ENCODE results near the gene GPC5.
"Not testable (repeated sequence)": the region's sequence is repeated elsewhere in the genome, so short reads cannot be mapped to it uniquely, and the experiment has no call there.

The GPC5 gene

DNA sequence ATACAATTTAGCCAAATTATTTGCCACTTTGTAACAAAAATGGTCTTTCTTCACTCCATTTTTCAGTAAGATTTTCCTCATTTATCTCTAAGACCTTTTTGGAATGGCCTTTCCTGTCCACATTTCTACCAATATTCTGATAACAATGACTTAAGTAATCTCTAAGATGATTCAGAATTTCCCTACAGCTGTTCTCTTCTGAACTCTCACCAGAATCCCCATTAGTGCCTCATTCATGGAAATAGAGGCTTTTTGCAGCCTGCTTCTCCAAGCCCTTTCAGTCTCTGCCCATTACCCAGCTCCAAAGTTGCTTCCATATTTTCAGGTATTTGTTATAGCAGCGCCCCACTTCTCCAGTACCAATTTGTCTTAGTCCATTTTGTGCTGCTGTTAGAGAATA, 867.0 kb downstream of the GPC5 start:
- DNase-seq (ENCODE audit: low spot score) = no peak

DNA sequence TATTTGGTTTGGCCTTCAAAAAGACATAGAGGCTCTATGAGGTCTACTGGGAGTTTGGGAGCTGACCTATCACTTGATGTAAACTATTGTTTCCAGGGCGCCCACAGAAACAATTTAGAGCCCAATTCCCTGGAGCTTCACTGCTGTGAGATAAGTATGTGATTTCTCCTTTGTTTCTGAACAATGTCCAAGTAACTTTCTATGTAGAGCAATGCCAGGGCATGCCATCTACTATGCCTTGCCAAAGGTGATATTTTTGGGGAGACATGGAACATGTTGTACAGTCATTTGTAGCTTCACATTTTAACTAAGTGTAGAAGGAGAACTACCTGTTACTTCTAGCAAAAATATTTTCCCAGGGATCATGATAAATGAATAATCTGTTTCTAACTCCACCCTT, 872.6 kb downstream of the GPC5 start:
- DNase-seq (ENCODE audit: low spot score) = no peak

DNA sequence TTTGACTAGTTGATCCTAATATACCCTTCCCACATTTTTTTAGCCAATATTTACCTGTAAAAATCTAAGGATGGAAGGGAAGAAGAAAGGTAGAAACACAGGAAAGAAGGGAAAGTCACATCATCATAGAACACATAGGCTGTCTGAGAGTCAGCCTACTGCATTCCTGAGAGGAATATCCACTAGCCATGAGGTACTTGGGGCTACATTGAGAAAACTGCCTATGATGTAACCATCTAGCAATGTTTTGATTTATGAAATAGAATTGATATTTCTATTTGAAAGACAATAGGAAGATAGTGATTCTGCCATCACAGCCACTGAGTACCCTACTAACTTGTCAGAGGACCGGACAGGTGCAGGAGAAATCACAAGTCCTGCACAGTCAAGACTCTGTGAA, 873.8 kb downstream of the GPC5 start:
- no peak for DNase-seq (ENCODE audit: low spot score)

DNA sequence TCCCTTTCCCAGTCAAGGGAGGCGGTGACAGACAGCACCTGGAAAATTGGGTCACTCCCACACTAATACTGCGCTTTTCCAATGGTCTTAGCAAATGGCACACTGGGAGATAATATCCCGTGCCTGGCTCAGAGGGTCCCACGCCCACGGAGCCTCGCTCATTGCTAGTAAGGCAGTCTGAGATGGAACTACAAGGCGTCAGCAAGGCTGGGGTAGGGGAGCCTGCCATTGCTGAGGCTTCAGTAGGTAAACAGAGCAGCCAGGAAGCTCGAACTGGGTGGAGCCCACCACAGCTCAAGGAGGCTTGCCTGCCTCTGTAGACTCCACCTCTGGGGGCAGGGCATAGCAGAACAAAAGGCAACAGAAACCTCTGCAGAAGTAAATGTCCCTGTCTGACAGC, 882.6 kb downstream of the GPC5 start:
- DNase-seq (ENCODE audit: low spot score) = not testable (repeated sequence)

DNA sequence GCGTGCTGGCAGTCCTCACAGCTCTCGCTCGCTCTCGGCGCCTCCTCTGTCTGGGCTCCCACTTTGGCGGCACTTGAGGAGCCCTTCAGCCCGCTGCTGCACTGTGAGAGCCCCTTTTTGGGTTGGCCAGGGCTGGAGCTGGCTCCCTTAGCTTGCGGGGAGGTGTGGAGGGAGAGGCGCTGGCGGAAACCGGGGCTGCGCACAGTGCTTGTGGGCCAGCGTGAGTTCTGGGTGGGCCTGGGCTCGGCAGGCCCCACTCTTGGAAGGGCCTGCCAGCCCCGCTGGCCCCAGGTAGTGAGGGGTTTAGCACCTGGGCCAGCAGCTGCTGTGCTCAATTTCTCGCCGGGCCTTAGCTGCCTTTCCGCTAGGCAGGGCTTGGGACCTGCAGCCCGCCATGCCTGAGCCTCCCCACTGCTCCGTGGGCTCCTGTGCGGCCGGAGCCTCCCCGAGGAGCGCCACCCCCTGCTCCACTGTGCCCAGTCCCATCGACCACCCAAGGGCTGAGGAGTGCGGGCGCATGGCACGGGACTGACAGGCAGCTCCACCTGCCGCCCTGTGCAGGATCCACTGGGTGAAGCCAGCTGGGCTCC, 892.4 kb downstream of the GPC5 start:
- DNase-seq (ENCODE audit: low spot score) = not testable (repeated sequence)

DNA sequence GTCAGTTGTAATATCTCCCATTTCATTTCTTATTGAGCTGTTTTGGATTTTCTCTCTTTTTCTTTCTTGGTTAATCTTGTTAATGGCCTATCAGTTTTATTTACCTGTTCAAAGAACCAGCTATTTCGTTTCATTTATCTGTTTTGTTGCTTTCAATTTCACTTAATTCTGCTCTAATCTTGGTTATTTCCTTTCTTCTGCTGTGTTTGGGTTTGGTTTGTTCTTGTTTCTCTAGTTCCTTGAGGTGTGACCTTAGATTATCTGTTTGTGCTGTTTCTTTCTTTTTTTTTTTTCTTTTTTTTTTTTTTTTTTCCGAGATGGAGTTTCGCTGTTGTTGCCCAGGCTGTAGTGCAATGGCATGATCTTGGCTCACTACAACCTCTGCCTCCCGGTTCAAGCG, 896.1 kb downstream of the GPC5 start:
- DNase-seq (ENCODE audit: low spot score) = not testable (repeated sequence)

DNA sequence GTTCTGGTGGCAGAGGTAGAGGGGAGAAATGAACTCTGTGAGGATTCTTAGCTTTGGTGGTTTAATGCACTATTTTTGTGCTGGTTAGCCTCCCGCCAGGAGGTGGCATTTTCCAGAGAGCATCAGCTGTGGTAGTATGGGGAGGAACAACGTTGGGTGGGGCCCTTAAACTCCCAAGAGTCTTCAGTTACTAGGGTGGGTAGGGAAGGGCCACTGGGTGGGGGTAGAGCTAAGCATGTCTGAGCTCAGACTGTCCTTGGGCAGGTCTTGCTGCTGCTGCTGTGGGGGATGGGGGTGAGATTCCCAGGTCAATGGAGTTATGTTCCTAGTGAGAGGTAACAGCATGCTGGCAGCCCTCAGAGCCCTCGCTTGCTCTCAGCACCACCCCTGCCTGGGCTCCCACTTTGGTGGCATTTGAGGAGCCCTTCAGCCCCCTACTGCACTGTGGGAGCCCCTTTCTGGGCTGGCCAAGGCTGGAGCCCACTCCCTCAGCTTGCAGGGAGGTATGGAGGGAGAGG, 897.8 kb downstream of the GPC5 start:
- not testable (repeated sequence) for DNase-seq (ENCODE audit: low spot score)

DNA sequence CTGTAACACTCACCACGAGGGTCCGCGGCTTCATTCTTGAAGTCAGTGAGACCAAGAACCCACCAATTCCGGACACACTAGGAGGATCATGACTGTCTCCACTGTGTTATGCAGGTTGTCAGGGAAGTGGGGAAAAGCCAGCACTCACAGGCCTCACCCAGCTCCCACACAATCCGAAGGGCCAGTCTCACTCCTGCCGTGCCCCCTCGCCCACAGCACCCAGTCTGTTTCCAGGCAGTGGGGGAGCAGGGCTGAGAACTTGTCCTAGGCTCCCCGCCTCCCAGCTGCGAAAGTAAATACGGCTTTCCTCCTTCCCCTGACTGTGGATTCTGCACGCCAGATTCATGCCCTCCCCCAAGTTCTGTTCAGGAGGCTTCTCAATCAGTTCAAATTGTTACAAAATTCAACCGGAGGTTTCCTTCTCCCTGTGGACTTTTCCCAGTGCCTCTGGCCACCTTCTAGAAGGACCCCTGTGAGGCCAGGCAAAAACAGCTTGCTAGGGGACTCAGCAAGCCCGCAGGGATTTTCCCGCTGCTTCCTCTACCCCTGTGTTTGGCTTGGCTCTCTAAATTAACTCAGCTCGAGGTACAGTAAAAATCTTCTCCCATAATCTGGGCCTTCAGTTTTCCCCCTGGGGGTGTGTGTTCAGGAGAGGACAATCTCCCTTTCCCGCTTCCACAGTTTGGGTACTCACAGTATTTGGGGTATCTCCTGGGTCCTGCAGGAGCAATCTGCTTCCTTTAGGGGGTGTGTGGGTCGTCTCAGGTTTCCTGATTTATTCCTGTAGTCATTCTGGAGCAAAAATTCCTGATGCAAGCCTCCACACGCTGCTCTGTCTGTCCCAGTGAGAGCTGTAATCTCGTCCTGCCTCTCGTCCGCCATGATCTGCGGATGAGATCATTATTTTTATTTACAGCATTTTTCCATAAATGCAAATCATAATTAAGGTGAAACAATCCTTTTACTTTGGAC, 899.8 kb downstream of the GPC5 start:
- no peak for DNase-seq (ENCODE audit: low spot score)

DNA sequence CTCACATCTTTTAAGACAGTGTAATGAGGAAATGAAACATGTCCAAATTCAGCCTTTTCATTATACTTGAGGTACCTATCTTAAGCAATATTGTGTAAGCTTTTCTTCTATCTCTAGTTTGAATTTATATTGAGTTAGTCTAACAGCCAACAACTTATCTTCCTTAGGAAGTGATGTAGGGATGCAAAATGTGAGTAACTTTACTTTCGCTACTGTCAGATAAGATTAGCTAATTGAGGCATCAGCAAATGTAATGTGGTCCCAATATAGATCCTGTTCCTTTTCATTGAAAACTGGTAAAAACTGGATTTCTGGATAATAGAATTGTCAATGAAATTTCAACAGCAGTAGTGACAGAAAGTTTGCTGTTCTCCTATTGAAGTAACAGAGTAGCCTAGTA, 902.2 kb downstream of the GPC5 start:
- no peak for DNase-seq (ENCODE audit: low spot score)

DNA sequence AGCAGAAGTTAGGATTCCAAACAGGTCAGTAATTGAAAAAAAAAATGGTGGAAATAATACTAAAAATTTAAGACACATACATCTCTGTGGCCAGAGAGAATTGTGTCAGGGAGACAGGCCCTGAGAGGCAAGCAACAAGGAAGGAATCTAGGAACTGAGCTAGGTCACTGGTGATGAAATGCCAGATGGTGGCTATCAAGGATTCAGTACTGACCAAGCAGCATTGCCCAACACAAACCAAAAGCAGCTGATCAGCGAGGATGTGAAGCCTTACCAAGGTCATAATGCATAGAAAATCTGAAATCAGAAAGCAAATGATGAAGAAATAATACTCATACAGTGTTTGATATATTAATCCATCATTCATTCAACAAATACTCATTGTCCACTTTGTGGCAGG, 905.0 kb downstream of the GPC5 start:
- DNase-seq (ENCODE audit: low spot score) = no peak

DNA sequence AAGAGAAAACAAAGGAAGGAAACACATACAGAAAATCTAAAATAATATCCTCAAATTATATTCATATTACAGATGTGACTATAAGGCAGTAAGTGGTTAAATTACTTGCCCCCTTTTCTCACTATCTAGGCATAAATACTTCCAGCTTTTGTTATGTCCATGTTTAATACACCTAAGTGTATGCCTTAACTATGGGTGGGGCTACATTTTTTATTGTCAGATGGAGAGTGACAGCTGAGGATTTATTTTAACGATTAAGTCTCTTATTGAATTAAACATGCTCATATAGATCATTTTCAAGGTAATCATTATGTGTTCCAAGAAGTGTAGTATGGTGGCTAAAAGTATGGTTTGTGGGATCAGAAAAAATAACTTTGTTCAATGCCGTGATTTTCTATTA, 909.3 kb downstream of the GPC5 start:
- DNase-seq (ENCODE audit: low spot score) = no peak

DNA sequence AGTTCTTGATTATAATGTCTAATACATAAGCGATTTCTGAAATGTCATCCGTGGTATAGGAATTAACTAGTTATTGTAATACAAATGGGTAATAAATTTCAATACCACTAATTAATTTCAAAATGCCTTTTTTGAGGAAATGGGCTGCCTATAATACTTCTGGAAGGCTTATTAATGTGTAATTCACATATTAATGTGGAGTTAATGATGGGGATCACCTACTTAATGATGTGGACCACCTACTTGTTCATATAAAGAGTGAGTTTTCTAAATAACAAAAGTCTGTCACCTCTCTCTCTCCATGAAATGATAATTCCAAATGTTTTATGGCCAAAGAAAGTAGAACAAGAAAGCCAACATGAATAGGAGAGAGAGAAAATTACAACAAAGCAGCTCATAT, 914.4 kb downstream of the GPC5 start:
- DNase-seq (ENCODE audit: low spot score) = no peak

DNA sequence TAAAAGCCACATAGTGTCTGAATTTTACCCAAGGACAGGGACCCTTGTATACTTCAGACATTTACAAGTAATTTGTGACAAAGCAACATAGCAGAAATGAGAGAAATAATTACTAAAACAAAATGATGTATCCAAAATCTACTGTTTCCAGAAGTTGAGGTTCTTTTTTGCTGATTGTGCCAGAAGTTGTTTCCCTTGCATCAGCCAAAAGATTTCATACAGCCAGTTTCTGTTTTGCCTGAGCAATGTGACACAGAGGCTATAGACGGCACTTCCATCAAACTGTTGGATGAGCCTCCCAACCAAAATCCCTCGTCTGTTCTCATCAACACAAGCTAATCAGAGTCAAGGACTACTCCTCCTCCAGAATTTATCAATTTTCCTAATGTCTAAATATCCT, 915.0 kb downstream of the GPC5 start:
- no peak for DNase-seq (ENCODE audit: low spot score)

DNA sequence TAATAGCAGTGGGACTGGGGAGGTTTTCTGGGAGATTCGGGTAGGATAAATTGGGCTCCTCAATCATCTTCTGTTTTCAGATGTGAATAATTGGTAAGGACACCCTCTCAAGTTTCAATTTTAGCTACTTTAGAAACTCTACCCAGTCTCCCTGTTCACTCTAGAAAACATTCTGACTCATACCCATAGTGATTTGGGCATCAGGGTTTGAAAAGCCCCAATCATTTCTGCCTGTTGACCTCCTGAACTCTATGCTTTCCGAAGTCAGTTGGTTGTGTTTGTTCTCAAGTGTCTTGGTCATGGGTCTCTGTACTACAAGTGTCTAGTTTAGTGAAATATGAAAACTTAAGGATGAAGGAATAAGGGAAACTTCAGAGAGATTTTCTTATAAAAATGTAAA, 916.8 kb downstream of the GPC5 start:
- DNase-seq (ENCODE audit: low spot score) = no peak

DNA sequence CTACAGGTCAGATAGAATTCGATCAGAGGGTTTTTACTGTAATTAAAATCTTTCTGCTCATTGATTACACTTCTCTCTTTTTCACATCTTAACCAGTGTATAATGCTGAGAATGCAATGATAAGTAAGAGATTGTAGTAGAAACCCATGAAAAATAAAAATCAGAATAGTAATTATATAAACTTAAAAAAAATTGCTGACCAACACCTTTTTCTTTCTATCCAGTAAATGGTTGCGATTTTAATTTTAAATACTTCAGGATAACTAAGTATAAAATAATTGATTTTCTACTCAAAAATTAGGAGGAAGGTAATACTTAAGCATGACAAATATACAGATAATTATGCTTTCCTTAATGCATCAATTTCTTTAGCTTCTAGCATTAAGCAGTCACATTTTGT, 917.6 kb downstream of the GPC5 start:
- DNase-seq (ENCODE audit: low spot score) = no peak

DNA sequence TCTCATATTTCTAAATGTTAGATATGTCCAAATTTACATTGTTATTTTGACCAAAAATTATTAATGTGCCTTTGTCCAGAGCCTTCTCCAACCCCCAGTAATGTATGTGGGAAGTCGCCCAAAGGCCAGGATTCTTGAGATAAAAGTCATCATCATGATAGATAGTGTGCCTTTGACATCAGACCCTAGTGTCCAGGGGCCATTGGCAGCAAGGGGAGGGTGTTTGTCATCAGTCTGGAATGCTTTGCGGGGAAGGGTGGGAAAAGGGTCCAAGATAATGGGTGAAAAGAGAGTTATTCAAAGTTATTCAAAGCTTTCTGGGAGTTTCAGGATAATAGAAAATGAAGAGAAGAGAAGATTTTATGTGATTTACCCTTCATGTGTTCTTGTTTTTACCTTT, 918.6 kb downstream of the GPC5 start:
- DNase-seq (ENCODE audit: low spot score) = no peak

DNA sequence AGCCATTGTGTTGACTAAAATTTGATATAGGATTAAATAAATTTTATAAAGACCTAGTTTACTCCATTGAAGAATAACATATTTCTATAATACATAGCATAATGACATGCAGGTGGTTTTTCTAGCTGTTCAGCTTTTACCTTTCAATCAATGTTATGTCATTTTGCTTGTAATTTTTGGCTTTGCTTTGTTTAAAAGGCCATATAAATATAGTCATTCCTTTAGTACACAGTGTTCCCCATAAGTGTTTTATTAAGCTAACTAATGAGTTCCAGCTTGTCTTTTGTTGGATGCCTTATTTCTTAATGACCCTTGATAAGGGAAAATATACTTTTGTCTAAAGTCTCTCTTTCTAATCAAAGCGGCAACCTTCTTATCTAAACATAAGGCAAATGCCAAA, 921.9 kb downstream of the GPC5 start:
- no peak for DNase-seq (ENCODE audit: low spot score)

DNA sequence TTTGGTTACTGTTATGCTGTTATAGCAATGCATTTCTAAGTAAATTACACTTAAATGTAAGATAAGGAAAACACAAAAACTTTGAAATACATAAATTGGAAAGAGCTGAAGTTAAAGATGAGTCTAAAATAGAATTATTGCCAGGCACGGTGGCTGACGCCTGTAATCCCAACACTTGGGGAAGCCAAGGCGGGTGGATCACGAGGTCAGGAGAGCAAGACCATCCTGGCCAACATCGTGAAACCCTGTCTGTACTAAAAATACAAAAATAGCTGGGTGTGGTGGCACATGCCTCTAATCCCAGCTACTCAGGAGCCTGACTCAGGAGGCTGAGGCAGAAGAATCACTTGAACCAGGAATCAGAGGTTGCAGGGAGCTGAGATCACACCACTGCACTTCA, 922.8 kb downstream of the GPC5 start:
- DNase-seq (ENCODE audit: low spot score) = no peak

DNA sequence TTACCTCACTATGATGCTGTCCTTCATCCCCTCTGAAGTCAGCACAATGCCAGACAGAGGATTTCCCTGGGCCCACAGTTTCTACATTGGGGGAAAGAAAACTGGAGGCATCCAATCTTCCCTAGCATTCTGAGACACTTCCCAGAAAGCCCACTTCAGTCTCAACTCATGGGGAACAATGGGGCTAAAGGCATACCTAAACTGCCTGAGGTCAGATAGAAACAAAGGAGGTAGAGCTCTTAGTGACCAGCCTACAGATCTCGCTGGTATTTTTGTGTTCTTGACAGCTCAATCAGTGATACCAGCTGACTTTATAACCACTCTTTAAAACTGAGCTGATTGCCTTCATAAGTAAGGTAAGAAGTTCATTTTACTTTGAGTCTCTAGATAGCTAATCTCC, 947.2 kb downstream of the GPC5 start:
- no peak for DNase-seq (ENCODE audit: low spot score)

DNA sequence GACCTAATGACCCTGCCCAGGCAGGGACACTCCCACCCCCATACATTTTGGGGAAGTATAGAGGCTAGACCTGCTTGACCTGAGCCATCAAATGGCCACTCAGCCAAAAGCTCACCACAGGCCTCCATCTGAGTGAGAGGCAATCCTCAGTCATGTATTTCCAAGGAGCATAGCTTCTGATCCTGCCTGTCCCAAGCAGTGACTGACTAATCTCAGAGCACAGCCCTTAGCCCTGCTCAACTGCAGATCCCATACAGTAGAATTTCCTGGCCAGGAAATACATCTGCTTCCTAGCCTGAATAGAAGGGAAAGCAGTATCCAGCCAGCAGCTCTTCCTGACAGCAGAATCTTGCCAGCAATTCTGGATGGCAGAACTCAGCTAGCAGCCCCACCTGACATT, 947.6 kb downstream of the GPC5 start:
- DNase-seq (ENCODE audit: low spot score) = no peak

DNA sequence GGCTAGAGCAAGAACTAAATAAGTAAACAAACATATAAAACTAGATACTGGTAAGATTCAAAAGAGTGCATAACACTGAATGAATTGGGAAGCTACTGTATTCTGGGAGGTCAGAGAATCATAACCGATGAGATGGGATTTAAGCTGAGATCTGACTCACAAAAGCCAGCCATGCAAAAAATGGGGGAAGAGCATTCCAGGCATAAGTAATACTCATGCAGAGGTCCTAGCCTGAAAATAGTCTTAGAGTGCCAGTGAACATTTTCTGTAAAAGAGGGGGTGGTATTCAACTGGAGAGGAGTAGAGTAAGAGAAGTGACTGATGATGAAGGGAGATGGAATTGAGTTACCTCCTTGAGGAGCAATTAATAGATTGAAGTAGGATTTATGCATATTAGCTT, 956.2 kb downstream of the GPC5 start:
- no peak for DNase-seq (ENCODE audit: low spot score)

DNA sequence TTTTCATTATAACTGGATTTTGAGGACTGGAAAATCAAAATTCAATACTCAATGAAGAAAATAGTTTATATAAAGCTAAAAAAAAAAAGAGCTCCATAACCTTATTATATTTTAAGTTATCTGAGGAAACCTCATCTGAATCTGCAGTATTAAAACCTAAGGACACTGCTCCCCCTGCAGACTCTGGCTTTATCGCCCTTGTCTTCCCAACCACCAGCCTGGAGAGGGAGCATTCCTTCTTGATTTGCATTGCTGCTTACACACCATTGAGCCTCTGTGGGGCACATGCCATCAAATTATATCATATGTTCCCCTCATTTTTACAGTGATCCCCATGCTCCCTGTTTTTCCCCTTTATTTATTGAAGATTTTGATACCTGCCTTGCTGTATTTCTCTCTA, 956.8 kb downstream of the GPC5 start:
- no peak for DNase-seq (ENCODE audit: low spot score)

DNA sequence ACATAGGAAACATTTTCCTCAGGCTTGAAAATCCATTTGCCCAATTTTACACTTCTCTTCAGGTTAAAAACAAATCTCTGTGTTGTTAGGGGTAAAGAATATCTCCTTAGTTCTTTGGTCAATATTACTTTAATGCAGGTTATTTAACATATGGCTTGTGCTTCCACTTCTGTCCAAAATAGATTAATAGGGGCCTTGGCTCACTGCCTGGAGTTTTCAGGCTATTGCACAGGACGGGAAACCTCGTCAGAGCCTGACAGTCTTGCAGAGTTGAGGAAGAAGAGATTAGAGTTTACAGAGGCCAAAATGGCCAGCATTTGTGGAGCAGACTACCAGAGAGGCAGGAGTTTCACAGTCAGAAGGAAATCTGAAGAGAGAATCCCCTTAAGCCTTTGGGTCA, 964.3 kb downstream of the GPC5 start:
- no peak for DNase-seq (ENCODE audit: low spot score)

DNA sequence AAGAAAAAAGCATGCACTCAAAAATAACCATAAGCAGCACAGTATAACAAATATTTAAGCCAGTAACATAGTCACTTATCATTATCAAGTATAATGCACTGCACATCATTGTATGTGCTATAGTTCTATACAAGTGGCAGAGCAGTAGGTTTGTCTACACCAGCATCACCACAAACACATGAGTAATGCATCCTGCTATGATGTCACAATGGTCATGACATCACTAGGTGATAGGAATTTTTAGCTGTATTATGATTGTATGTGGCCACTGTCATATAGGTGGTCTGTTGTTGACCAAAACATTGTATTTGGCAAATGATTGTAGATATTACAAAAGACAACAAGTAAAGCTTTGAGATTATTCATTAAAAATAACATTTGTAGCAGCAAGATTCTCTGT, 967.5 kb downstream of the GPC5 start:
- DNase-seq (ENCODE audit: low spot score) = no peak

Measured in left forelimb (tissue), 1 donor.